SH-SY5Y (cell line): ENCODE measurements around the gene PHACTR4.

ENCODE experiments used
- GATA2 ChIP-seq: IDR thresholded peaks from 2 replicates; pipeline ENCODE4 v1.6.1; 2011; ENCODE audit warnings: mild to moderate bottlenecking, low read depth, low read length
- GATA3 ChIP-seq: IDR thresholded peaks from 2 replicates; pipeline ENCODE4 v1.6.1; 2011; ENCODE audit warnings: low read depth, mild to moderate bottlenecking, low read length, moderate library complexity

GRCh38 chr1:28380394-28380793 is 10.9 kb downstream of the PHACTR4 start:
- no peak for TF ChIP-seq GATA3
- TF ChIP-seq GATA2, result no peak
